NCI-H2196 treated with DMSO at 0.1 percent for 48 hours (cell line): ENCODE results near the gene MKLN1.

Experiments
- DNase-seq: peaks from one replicate; lab custom pipeline; 2025; ENCODE audit not compliant: unreplicated experiment; lab: John Stamatoyannopoulos, UW

MKLN1 gene

DNA sequence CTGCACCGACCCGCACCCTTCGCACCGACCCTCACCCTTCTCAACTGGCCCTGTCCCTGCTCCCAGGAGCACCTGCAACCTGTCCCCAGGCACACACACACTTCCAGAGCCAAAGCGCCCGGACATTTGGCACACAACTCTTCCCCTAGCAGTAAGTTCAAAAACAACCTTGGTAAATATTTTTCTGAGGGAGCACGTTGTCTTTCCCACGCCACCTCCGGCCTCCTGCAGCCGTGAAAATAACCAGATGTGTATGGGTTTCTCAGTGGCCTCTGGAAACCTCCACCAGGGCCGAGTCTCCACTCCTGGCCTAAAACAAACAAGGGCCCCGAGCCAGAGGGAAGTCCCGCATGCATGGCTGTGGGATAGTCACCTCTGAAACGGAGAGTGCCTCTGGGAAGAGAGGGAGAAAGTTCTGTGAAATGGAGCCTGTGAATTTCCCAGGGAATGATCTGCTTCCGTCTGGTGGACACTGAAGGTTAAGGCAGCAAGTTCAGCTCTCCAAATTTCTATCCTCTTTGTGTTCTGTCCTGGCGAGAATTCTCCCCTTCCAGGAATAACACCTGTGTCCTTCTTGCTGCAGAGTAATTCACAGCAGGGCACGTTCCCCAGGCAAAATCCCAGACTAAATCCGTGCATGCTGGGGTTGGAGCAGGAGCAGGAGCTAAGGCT, 213.0 kb downstream of the MKLN1 start:
- DNase-seq: no peak

DNA sequence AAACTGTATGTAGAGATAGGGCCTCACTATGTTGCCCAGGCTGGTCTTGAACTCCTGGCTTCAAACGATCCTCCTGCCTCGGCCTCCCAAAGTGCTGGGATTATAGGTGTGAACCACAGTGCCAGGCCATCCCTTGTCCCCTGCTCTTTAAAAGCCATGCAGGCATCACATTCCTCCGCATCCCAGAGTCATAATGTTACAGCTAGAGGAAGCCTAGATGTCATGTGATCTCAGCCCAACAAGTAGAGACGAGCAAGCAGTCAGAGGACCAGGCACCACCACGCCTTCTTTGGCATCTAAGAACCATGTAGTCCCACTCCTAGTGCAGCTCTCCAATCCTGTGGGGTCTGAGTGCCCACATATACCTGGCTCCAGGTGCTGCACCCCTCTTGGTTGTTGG, 215.6 kb downstream of the MKLN1 start:
- no peak for DNase-seq

- DNase-seq: no peak
These were observed 216.3 kb downstream of the MKLN1 start for GRCh38 chr7:131544021-131544420.

DNA sequence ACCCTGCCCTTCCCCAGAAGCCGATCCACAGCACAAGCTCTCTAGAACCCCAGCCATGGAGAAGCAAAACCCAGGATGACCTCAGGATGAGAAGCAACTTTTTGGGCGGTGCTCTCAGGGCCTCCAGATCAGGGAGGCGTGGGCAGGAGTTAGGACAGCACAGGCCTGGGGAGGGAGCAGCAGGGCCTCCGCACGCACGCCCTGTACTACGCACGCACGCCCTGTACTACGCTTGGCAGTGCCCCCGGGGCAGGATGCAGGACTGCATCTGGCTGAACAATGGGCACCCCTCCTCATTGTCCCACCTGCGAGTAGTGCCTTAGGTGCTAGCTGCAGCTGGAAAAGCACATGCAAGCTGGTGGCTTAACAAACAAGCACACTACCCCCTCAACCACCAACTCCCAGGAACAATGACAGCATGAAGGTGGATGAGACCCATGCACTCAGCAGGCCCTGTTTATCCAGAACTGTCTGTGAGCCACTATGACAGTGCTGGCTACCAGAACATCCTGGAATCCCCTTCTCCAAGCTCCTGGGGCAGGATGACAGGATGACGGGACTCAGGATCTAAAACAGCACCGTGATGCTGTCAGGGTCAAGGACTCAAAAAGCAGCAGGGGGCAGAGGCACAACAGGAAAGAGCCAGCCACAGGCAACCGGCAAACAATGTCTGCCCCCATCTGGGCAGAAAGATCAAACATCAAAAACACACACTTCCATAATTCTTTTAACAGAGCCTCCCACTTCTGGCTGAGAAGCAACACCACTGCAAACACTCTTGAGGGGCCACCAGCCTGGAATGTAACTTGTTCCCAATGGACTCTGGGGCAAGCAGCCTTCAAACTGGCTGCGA, 217.0 kb downstream of the MKLN1 start:
- DNase-seq: no peak

DNA sequence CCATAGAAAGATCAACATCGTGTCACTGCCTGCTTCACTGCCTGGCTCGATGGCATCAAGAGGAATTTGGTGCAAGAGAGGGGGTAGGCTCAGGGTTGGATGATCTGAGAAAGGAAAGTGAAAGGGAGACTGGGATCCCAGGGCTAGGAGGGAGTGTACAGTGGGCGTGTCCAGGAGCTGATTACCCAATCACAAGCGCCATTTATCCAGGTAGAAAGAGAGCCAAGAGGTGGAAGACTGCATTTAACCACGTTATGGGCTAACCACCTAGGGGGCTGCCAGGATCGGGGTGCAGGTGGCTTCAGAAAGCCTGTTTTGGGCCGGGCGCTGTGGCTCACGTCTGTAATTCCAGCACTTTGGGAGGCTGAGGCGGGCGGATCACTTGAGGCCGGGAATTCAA, 218.4 kb downstream of the MKLN1 start:
- no peak for DNase-seq
